Nephron progenitor cell (in vitro differentiated cells): Measurements from ENCODE around the gene GPR171.
"Not testable (repeated sequence)": the region's sequence is repeated elsewhere in the genome, so short reads cannot be mapped to it uniquely, and the experiment has no call there.

Experiments used
- DNase-seq: peaks from one replicate; pipeline ENCODE4 v3.0.0; 2021
- H3K27ac Mint-ChIP-seq: 2 replicates; pipeline ENCODE4 v1.8.0; 2021; ENCODE audit warnings: mild to moderate bottlenecking, moderate library complexity, mixed read lengths
- H3K27me3 Mint-ChIP-seq: 2 replicates; pipeline ENCODE4 v1.8.0; 2021; ENCODE audit warnings: mild to moderate bottlenecking, low read depth, mixed read lengths; ENCODE audit not compliant: poor library complexity
- H3K36me3 Mint-ChIP-seq: 2 replicates; pipeline ENCODE4 v1.8.0; 2021; ENCODE audit warnings: low read depth, mixed read lengths
- H3K4me1 Mint-ChIP-seq: 2 replicates; pipeline ENCODE4 v1.8.0; 2021; ENCODE audit warnings: mixed read lengths
- H3K4me3 Mint-ChIP-seq: 2 replicates; pipeline ENCODE4 v1.8.0; 2021; ENCODE audit warnings: mild to moderate bottlenecking, moderate library complexity, mixed read lengths
- H3K9me3 Mint-ChIP-seq: 2 replicates; pipeline ENCODE4 v1.8.0; 2021; ENCODE audit warnings: mild to moderate bottlenecking, moderate library complexity, mixed read lengths
- CTCF ChIP-seq: fragments of 200-600 bp; sonication (generic); IDR thresholded peaks from 2 replicates; pipeline ENCODE4 v1.5.0; 2021; ENCODE audit warnings: antibody characterized with exemption

GPR171 gene

GRCh38 chr3:151182349-151183079 lies 20.5 kb downstream of the GPR171 start:
- no peaks in the 10 kb centered on the region for H3K9me3 Mint-ChIP-seq
- no peak overlapping the region for H3K4me3 Mint-ChIP-seq
- no peak for TF ChIP-seq CTCF
- H3K4me1 Mint-ChIP-seq = peaks cover 41% of the 10 kb centered on the region
- DNase-seq = no peak
- H3K27ac Mint-ChIP-seq = peak overlapping the region; percentile 16
- peaks cover 11% of the 10 kb centered on the region for H3K36me3 Mint-ChIP-seq
- no peaks in the 10 kb centered on the region for H3K27me3 Mint-ChIP-seq

GRCh38 chr3:151178208-151178845 lies 24.7 kb downstream of the GPR171 start:
- TF ChIP-seq CTCF = no peak
- no peak overlapping the region for H3K4me3 Mint-ChIP-seq
- no peaks in the 10 kb centered on the region for H3K27me3 Mint-ChIP-seq
- H3K36me3 Mint-ChIP-seq = peaks cover 6% of the 10 kb centered on the region
- peak overlapping the region; percentile 59 for H3K27ac Mint-ChIP-seq
- no peak for DNase-seq
- H3K4me1 Mint-ChIP-seq = peaks cover 29% of the 10 kb centered on the region
- H3K9me3 Mint-ChIP-seq = no peaks in the 10 kb centered on the region

- H3K4me1 Mint-ChIP-seq = peaks cover 28% of the 10 kb centered on the region
- peaks cover 6% of the 10 kb centered on the region for H3K36me3 Mint-ChIP-seq
- no peaks in the 10 kb centered on the region for H3K27me3 Mint-ChIP-seq
- TF ChIP-seq CTCF = no peak
- H3K9me3 Mint-ChIP-seq = no peaks in the 10 kb centered on the region
- no peak for DNase-seq
- H3K4me3 Mint-ChIP-seq = no peak overlapping the region
- no peak overlapping the region for H3K27ac Mint-ChIP-seq
These were observed 27.1 kb downstream of the GPR171 start for GRCh38 chr3:151175952-151176351.

- Mint-ChIP-seq H3K9me3 (no peaks in the 10 kb centered on the region), H3K27me3 (no peaks in the 10 kb centered on the region), H3K4me1 (peaks cover 31% of the 10 kb centered on the region), H3K4me3 (no peak overlapping the region), H3K27ac (no peak overlapping the region), H3K36me3 (peaks cover 6% of the 10 kb centered on the region)
- no peak for DNase-seq
- TF ChIP-seq CTCF = no peak
These were observed 28.7 kb downstream of the GPR171 start for GRCh38 chr3:151174351-151174750.

- no peak overlapping the region for H3K4me3 Mint-ChIP-seq
- DNase-seq = no peak
- H3K27me3 Mint-ChIP-seq = peaks cover 6% of the 10 kb centered on the region
- peaks cover 8% of the 10 kb centered on the region for H3K36me3 Mint-ChIP-seq
- peaks cover 26% of the 10 kb centered on the region for H3K4me1 Mint-ChIP-seq
- no peak for TF ChIP-seq CTCF
- H3K27ac Mint-ChIP-seq = peak overlapping the region; percentile 92
- H3K9me3 Mint-ChIP-seq = no peaks in the 10 kb centered on the region
These were observed 31.8 kb downstream of the GPR171 start for GRCh38 chr3:151171145-151171757.

GRCh38 chr3:151169948-151170679 lies 32.9 kb downstream of the GPR171 start:
- not testable (repeated sequence) for DNase-seq, H3K27me3 Mint-ChIP-seq, H3K9me3 Mint-ChIP-seq, H3K4me3 Mint-ChIP-seq
- H3K4me1 Mint-ChIP-seq = peaks cover 26% of the 10 kb centered on the region
- H3K27ac Mint-ChIP-seq = peak overlapping the region; percentile 92
- H3K36me3 Mint-ChIP-seq = peaks cover 16% of the 10 kb centered on the region
